CD4-positive, alpha-beta T cell treated with Interleukin-12 subunit alpha and Interleukin-12 subunit beta, for 1 hour (primary cell): ENCODE data around the gene GREB1L.

ENCODE experiments used
- DNase-seq: peaks from one replicate; pipeline ENCODE4 v3.0.0-alpha.2; 2020

GREB1L gene

DNA sequence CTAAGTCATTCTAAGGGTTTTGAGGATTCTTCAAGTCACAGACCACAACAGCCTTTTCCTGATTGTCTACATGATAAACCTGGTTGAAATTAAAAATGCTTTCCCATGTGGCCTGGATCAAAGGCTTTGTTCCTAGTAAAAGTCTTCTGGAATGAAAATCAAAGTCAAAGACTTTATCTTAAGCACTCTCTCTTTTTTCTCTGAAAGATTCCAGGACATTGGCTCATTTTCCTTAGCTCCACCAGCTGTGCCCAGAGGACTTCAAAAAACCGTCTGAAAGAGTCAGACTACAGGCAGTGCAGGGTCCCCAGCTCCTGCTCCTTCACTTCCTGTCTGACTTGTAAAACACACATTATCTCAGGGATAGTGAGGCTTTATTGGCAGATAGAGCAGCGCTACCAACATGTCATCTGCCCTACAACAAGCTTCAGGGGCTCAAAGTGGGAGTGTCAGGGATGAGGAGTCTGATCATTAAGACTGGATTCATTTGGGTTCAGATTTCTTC lies 210.3 kb downstream of the GREB1L start:
- no peak for DNase-seq

GRCh38 chr18:21452796-21453510 lies 210.9 kb downstream of the GREB1L start:
- DNase-seq, result no peak

- DNase-seq, result no peak
Observed at GRCh38 chr18:21453511-21453901, 211.5 kb downstream of the GREB1L start.

GRCh38 chr18:21454725-21455124 lies 212.7 kb downstream of the GREB1L start:
- DNase-seq, result no peak

DNA sequence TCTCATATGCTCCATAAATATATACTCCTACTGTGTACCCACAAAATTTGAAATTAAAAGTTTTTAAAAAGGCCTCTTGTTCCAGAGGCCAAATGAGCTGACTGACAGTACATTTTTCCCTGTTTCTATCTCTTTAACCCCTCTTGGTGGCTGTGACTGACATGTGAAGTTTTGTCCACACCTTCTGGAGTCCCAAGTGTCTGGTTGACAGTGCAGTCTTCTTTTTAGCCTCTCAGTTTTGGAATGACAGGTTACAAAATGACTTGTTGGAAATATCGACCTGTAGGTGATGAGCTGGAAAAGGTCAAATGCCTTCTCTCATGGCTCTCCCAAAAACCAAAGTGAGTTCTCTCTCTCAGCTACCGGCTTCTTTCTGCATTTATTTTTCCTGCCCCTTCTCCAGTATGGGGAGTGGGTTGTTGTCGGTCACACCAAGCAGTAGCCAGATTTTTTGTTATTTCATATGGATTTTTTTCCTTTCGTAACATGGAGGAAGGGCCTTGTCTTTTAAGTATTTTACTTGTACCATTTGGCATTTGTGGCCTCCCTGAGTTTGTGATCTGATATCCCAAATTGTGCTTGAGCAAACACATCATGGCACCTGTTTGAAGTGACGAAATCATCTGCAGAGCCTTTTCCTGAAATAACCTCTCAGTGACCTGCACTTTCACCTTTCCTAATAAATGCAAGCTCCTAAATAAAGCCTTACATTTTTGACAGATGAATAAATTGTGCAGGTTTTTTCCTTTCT lies 214.6 kb downstream of the GREB1L start:
- DNase-seq, result no peak

GRCh38 chr18:21457179-21457535 lies 215.1 kb downstream of the GREB1L start:
- DNase-seq, result no peak

GRCh38 chr18:21458310-21458709 lies 216.3 kb downstream of the GREB1L start:
- DNase-seq, result no peak

GRCh38 chr18:21458788-21459187 lies 216.8 kb downstream of the GREB1L start:
- no peak for DNase-seq

- DNase-seq, result no peak
Observed at GRCh38 chr18:21459706-21460286, 217.8 kb downstream of the GREB1L start.

- no peak for DNase-seq
Observed at GRCh38 chr18:21461460-21461859, 219.4 kb downstream of the GREB1L start.

- no peak for DNase-seq
Observed at GRCh38 chr18:21463718-21464117, 221.7 kb downstream of the GREB1L start.

GRCh38 chr18:21468514-21469164 lies 226.6 kb downstream of the GREB1L start:
- DNase-seq, result no peak

- DNase-seq, result no peak
Observed at GRCh38 chr18:21472741-21473140, 230.7 kb downstream of the GREB1L start.

DNA sequence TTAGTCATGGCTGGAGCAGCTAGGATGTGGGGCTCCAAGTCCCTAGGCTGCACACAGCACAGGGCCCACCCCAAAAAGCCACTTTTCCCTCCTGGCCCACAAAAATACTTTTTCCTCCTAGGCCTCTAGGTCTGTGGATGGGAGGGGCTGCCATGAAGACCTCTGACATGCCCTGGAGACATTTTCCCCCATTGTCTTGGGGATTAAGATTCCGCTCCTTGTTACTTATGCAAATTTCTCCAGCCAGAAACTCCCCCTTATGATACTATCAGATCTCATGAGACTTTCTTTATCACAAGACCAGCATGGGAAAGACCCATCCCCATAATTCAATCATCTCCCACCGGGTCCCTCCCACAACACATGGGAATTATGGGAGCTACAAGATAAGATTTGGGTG lies 232.6 kb downstream of the GREB1L start:
- DNase-seq, result no peak

GRCh38 chr18:21479721-21480120 lies 237.7 kb downstream of the GREB1L start:
- DNase-seq, result no peak

- no peak for DNase-seq
Observed at GRCh38 chr18:21481739-21482138, 239.7 kb downstream of the GREB1L start.

DNA sequence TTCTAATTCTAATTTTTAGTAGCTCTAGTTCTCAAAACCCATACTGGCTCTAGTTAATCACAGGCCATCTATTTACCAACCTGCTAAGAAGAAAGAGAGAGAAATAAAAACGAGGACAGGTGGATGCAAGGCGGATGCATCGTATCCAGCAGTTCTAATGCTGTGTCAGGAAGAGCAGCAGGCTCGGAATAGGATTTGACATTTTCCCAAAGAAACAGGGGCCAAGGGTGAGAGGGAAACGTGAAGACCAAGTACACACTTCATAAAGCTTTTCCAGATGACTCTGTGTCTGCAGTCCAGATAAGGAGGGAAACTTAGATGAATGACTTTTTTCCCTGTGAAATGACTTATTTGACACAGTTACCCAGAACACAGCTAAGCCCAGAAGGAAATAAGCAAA lies 241.0 kb downstream of the GREB1L start:
- DNase-seq, result no peak

DNA sequence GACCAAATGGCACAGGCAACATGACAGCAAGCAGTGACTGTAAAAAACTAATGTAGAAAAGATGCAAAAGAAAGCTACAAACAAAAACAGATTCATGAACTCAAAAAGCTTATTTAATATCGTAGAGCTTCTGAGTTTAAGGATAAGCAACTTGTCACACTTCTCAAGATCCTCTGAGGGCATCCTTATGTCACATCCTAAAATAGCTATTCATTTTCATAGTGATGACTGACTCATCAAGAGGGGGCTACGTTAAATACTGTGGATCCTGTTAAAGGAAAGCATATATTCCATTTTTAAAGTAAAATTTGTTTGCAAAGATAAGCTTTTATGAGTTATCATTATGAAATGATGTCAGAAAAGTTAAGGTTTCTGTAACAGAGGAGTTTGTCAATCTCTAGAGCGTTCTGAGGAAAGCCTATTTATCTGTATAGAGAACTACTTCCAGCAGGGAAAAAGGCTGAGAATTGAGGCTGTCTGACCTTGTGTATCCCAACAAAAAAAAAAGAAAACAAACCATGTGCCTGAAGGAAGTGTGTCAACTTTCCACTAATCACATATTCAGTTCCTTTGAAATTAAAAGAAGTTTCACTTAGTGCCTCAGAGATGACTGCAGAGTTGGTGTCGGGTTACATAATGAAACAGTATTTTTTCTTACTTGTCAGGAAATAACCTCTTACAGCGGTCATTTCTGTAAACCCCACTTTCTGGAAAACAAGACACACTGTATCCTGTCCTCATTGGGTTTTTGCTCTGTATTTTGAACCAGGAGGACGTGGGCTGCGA lies 243.0 kb downstream of the GREB1L start:
- DNase-seq, result no peak

GRCh38 chr18:21486905-21487437 lies 244.9 kb downstream of the GREB1L start:
- no peak for DNase-seq

DNA sequence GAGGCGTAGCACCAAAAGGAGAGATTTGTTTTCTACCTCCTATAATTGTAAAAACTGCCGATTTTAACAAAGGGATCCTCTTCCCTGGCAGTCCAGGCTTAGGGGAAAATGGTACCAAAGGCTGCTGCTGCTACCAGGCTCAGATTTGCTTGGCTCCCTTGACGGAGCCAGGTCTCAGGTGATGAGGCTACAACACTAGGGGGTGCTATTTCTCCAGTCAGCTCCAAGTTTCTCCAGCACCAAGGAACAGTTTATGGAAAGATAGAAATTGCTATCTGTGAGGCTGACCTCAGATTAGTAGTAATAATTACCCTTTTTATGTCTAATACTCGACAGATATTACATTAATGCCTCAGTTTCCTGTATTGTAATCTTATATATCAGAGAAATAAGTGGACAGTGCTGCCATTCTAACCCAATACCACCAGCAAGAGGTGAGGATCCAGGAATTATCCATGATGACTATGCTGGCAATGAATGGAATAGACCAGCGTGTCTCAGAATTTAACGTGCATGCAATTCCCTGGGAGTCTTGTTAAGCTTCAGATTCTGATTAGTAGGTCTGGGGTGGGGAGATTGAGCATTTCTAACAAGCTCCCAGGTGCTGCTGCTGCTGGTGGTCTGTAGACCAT lies 247.2 kb downstream of the GREB1L start:
- peak; percentile 32 for DNase-seq

- DNase-seq, result no peak
Observed at GRCh38 chr18:21489919-21490495, 248.0 kb downstream of the GREB1L start.

DNA sequence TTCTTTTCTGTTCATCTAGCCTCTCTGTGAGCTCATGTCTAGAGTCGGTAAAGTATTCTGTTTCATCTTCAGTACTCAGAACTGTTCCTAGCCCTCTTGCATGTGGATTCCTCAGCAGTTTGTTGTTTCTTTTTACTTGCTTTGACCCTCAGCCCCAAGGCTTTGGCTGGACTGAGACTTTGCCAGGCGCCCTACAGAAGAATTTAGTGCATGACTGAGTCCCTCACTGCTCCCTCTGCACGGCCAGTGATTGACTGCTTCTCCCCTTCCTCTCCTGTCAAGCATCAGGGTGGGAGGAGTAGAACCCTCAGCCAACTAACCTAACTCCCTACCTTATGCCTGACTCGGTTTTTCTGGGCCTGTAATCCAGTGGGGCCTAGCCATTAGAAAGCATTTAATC lies 248.7 kb downstream of the GREB1L start:
- DNase-seq, result no peak
